ENCODE data around the gene PGM5. TPM values are rescaled to one million over a fixed set of nuclear protein-coding genes. Genes with fewer than 3 reads are reported as not detected.
"Not testable (repeated sequence)": the region's sequence is repeated elsewhere in the genome, so short reads cannot be mapped to it uniquely, and the experiment has no call there.

Gene PGM5
- total RNA-seq, 1 experiment from 2014 or later = 1.1 TPM

DNA sequence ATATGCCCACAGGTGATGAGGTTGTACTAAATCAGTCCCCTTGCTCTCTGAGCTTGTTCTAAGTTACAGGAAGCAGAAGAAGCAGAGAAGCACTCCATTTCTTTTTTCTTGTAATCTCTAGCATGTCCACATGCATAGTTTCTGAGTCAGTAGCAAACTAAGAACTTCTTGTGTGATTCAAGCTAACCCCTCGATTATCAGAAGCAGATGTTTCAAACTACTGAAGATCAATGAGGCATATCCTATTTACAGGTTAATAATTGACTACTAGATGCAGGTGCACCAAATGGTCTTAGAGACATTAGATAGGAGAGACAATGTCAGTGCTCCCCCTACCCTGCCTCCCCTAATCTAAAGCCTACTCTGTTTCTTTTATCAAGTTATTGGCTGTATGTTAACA, 21.3 kb downstream of the PGM5 start:
- not testable (repeated sequence) for DNase-seq (ENCODE audit: low read depth)

DNA sequence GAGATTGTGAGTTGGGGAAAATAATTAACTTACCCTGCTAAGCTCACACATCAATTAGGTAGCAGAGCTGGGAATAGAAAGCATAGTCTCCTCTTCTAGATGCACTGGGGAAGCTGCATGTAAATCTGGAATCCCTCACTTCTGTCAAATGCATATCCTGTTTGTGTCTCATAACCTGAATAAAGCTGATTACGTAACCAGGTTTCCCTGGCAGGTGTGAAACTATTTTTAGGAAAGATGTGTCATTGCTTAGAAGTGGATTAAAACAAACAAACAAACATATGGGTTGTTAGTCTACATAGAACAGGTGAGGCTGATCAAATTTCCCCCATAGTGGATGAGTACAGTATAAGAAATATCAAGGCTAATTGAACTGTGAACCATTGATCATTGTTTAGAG, 27.5 kb downstream of the PGM5 start:
- DNase-seq (ENCODE audit: low read depth) = not testable (repeated sequence)

DNA sequence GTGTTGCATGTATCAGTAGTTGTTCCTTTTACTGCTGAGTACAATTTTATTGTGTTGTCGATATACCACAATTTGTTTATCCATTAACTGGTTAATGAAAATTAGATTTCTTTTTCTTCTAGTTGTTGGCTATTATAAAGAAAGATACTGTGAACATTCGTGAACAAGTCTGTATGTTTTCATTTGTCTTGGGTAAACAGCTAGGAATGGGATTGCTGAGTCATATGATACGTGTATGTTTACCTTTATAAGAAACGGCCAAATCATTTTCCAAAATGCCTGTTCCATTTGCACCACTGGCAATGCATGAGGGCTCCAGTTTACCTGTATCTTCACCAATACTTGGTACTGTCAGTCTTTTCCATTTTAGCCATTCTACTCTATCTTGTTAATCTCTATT, 33.1 kb downstream of the PGM5 start:
- DNase-seq (ENCODE audit: low read depth) = not testable (repeated sequence)

DNA sequence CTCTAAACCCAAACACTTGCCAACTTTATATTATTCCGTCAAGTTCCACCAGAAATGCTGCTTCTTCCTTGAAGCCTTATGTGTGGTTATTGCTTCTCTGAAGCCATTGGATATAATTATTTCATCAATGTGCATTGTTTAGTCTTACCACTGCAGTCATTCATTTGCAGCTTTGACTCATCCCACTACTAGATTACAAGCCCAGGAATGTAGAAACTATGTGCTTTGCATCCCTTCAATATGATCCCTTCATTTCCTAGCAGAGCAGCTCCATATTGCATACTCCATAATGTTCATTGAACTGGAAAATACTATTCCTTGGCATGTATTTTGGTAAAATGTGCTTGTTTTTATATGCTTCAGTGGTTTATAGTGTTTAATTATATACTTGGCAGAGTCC, 34.3 kb downstream of the PGM5 start:
- not testable (repeated sequence) for DNase-seq (ENCODE audit: low read depth)

DNA sequence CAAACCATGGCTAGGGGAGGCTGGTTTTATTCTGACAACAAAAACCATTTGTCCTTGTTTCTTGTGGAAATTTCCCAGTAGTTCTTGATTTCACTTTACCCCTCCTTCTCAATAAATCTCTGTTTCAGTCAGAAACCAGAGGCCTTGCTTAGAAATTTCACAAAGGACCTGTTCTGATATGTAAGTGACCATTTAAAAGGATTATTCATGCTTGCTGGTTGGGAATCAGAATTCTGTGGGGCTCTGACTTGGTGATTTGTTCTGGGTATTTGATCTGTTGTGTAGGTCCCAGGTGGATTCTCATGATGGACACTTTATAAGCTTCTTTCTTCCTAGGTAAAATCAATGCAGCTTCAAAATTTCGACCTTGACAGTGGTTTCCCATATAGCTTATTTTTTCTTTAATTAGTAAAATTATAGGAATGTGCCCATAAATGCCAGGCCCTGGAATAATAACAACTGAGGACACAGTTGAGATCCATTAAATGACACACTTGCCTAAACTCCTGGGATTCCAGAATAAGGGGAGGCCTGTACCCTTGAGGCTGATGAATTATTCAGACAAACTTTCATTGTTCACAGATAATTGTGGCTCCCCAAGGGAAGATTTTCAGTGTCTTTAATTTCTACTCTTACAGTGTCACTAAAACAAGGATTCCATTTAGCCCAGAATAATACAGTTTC, 40.1 kb downstream of the PGM5 start:
- not testable (repeated sequence) for DNase-seq (ENCODE audit: low read depth)

DNA sequence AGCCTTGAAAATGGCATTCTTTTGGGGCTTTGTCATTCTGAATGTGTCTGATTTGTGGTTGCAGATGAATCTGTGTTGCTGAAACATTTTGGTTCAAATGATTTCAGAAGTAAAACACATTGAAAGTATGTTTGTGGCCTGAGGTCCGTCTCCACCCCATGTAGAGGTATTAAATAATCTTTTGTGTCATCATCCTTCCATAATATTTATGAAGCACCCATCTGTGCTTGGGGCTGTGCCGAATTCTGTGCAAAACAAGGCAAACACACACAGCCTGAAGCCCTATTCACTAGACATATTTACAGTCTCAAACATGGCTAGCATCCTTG, 40.6 kb downstream of the PGM5 start:
- peak; percentile 80 for DNase-seq (ENCODE audit: low read depth)

DNA sequence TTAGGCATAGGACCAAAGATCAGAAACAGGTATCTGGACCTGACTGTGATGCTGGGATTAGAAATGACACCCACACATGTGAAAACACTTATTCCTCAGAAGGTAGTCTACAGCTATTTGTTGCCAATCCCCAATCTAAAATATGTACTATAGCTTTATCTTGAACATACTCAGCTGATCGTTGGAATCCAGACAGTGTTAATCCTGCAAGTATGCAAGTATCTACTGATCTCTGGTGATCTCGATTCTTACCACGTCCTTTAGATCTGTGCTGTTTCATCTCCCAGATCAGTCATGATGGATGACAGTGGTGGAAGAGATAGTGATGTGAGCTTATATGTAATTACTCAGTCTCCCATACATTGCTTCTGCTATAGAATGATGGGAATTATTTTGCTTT, 41.4 kb downstream of the PGM5 start:
- not testable (repeated sequence) for DNase-seq (ENCODE audit: low read depth)

DNA sequence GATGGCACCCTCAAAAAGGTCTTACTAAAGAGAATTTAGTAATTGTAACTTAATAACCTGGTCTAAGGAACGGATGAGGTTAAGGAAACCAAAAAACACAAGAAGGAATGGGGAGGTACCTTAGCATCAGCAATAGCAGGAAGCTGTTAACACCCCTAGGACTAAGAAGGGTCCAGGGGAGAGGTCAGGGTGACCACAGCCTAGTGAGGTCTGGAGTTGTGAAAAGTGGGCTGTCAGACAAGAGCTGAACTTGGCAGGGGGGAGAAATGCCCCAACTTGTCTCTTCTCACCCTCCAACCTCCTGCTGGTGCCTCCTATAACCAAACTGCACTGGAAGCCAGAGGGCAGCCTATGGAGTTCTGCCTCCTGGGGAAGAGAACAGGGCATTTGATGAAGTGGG, 41.9 kb downstream of the PGM5 start:
- DNase-seq (ENCODE audit: low read depth) = not testable (repeated sequence)

DNA sequence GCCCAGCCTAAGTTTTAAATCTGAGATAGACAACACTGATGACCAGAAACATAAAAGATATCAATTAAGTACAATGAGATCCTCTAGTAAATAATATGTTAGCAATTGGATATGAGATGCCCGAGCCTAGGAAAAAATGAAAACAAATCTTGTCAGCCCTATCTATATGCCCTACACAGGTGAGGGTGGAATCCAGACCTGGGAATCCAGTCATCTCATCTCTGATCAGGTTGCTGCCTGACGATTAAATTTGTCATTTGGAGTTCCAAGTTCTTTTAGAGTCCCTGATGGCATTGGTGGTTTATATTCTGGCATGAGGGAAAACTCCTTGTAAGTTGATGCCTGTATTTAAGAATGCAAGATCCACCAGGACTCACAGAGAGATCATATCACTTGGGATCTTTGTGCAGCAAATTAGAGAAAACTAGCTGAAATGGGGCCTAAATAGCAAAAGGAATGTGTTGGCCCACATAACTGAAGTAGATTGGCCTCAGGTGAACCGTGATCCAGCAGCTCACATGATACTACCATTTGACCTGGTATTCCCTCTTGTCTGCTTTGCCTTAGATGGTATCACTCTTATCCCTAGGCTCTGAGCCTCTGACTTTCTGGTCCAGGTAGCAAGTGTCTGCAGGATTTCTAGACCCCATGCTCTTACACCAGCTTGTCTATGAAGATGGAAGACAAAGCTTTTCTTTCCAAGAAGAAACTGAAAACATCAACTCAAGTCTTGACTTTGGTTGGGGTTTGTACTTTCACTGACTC, 48.2 kb downstream of the PGM5 start:
- DNase-seq (ENCODE audit: low read depth) = not testable (repeated sequence)

DNA sequence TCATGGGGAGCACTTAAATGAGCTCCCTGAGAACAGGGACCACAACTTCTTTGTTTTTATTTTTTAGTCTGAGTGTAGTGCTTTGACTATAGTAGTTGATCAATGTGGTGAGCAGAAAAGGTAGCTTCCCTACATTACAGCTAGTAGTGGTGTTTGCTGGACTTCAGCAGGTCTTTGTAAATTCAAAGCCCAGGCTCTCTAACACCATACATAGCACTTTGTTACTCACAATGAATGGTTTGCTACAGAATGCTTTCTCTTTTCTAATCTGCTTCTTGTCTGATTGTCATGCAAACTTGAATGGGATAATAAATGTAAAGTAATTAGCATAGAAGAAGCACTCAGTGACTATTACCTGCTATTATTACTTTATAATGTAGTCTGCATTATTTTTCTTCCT, 55.5 kb downstream of the PGM5 start:
- not testable (repeated sequence) for DNase-seq (ENCODE audit: low read depth)

DNA sequence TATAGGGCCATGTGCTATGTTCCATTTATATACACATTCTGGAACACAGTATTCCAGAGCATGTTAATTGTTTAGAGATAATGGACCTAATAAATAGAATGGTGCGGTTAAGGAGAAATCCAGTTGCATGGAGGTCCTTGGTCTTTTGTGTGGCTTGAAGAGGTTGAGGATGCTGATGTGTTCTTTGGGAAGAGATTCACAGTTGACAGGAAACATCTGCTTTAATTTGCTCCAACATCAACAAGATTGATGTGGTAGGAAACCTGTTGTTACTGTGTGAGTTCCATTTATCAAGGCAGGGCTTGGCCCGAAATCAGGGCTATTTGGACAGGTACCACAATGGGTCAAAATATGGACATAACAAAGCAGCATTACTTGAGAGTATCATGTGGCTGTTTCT, 56.3 kb downstream of the PGM5 start:
- DNase-seq (ENCODE audit: low read depth) = not testable (repeated sequence)

DNA sequence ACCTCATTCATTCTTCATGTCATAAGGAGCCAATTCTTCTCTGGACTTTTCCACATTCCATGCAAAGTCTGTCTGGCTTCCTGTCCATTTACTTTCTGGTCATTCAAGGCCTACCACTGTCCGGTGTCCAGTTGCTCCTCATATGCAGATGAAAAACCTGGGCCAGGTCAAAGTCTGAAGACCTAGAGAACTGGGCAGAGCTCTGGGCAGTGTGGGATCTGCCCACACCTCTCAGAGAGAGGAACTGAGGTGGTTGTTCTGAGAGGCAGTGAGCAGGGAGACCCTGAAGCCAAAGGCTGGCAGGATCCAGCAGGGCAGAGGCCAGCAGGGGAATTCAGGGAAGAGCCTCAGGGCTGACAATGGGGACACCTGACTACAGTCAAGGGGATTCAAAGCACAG, 58.7 kb downstream of the PGM5 start:
- DNase-seq (ENCODE audit: low read depth) = not testable (repeated sequence)

DNA sequence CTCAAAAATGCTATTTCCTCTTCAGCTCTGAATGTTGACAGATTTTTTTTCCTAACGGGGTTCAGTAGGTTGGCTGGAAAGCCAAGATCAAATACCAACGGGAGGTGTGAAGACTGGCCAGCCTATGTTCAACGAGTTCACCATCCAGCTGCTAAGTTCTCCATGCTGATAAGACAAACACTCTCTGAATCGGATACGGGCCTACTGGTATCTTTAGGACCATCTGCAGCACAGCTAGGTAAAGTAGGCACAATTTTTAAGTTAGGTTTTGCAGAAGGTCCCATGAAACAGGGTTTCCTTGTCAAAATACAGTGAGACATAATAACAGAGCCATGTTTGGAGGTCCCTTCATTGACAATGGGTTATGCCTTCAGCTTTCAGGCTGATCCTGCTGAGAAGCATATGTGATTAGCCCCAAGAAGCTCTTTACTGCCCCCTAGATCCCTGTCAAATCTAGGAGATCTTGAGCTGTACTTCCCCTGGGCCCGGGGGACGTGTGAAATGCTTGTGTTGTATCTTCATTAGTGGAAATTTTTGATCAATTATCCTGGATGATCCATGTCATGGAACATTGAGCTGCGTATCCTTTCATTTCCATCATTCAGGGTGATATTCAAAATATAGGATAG, 60.6 kb downstream of the PGM5 start:
- no peak for DNase-seq (ENCODE audit: low read depth)

DNA sequence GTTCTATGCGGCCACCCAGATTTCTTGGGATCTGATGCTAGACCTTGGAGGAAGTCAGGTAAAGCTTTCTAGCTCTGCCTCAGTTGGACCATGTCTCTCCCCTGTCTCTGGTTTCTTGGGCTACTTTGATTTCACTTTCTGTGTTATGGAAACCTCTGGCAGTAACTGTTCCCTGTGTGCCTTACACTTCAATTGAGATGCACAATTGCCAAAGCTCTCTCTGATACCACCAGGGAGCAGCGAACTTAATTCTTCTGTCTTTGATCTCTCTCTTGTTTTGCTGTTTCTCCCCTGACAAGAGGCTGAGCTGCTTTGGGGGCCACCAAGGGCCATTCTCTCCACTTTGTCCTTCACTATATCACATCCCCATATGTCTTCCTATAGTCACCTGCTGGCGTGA, 61.4 kb downstream of the PGM5 start:
- no peak for DNase-seq (ENCODE audit: low read depth)

DNA sequence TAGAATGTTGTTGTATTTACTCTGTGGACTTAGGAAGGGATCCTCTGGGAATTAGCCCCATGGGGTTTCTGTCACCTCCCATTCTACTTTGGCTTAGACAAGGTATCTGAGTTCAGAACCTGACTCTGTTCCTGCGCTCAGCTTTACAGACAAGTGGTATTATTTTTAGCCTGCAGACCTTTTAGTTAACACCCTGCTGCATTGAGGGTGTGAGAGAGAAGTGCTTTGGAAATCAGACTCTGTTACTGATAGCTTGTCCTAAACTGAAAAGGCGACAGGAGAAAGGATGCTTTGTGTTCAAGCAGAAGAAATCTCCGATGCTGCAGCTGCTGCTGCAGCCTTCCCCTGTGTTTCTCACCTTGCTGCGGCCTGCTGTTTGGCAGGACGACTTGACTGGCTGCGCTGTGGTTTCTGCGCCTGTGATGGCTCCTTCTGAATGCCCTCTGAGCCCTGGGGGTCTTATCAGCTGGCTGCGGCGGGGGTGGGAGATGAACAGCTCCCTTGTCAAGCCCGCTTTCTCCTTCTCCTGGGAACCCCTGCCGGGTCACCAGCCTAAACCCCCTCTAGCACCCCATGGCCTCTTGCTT, 61.9 kb downstream of the PGM5 start:
- no peak for DNase-seq (ENCODE audit: low read depth)

DNA sequence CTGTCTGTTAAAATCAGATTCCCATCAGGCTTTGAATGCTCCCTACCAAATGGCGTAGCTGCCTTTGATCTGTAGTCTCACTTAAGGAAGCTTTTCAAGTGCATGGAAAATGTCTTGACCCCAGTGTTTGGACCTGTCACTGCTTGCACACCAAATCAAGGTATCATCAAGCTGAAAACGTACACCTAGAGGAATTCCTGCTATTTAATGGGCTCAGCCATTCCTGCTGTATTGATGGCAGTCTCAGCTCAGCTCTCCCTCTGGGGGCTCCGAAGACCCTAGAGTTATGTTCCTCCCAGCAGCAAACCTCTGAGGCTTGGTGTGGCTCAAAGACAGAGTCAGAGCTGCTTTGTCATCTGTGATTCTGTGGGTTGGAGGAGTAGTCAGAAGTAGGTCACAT, 63.5 kb downstream of the PGM5 start:
- no peak for DNase-seq (ENCODE audit: low read depth)

DNA sequence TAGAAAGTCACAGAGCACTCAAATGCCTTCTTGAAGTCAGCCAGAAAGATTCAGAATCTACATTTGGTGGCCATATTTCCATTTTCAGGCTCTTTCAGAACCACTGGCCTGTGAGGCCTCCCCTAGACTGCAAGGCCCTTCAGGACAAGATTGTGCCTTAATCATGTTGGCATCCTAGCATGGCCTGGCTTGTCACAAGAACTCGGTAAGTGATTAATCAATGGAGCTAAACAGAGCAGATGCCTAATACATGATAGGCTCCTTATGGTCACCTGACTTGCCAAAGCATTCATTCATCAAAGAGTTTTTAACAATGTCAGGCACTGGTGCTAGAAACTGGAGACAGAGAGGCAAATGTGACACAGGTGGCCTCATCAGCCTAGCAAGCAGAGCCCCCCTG, 70.3 kb downstream of the PGM5 start:
- DNase-seq (ENCODE audit: low read depth) = no peak

DNA sequence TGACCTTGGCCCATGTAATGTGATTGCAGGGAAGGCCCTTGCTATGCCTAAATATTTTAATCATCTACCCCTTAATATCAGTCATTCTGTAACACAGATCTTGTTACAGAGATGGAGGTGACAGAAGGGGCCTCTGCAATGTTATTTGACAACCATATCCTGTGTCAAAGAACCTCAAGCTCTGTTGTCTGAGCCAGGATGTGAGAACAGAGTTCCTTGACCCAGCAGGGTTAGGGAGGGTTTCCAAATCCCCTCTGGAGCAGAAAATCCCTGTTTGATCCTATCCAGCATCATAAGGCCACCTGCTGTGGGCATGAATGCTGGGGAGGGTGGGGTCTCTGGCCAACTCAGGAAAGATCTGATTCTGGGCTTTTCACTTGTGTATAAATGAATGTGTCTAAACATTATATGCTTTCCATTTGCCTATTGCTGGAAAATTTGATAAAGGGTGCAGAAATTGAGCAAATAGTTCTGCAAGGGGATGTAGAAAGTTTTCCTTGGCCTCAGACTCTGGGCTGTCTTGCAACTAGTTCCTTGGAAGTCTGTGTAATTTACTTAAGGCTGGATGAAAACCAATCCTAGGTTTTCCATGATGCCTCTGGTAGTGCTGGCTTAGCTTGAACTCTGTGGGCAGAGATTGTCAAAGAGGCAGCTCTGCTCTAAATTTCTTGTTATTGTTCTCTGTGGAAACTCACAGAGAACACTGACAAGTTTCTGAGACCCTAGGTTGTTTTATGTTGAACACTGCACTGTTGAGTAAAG, 71.0 kb downstream of the PGM5 start:
- DNase-seq (ENCODE audit: low read depth) = no peak

DNA sequence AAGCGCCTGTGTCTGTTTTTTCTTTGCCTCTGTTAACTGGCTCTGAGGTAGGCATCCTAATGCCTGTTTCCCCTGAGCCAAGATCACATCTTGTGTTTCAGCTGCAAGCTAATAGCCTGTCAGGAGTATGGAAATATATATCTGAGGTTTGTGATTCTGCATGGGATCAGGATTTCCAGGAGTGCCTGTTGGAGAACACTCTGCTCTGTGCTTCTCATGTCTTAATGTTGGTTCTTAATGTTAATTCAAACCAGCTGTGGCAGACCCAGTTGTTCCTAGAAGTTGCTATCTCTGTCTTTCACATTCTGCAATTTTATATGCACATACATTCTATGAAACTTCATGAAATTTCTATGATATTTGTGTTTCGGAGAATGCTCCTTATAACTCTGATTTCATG, 72.1 kb downstream of the PGM5 start:
- no peak for DNase-seq (ENCODE audit: low read depth)

DNA sequence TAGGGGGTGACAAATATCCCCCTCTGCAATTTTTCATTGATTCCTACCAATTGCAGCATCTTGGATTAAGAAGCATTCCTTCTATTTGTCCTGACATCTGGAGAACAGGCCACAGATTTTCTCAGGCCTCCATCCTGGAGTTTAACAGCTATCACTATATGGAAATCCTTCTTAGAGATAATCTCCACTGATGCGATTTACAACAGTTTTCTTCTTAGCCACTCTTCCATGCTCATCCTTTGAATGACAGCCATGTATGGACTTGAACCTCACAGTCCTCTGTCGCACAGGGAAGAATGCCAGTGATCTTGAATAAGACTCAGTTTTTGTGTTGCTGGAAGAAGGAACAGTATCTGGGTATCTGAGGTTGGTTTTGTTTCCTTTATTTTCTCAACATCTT, 73.2 kb downstream of the PGM5 start:
- DNase-seq (ENCODE audit: low read depth) = no peak

DNA sequence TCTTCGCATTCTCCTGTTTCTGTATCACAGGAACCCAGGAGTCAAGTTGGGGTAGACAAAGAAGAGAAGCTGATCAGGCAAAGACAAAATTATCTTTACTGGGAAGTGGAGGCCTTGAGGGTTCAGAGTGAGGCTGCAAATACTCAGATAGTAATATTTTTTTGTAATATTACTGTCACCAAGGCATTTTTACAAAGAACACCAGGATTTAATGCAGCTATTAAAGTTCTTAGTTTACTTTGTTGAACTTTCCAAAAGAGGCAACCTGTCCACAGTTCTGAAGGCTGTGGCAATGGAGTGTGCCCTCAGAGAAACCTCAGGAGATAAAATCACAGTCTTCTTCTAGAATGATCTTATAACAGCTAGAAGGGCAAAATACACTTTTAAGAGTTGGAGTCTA, 74.9 kb downstream of the PGM5 start:
- DNase-seq (ENCODE audit: low read depth) = no peak

DNA sequence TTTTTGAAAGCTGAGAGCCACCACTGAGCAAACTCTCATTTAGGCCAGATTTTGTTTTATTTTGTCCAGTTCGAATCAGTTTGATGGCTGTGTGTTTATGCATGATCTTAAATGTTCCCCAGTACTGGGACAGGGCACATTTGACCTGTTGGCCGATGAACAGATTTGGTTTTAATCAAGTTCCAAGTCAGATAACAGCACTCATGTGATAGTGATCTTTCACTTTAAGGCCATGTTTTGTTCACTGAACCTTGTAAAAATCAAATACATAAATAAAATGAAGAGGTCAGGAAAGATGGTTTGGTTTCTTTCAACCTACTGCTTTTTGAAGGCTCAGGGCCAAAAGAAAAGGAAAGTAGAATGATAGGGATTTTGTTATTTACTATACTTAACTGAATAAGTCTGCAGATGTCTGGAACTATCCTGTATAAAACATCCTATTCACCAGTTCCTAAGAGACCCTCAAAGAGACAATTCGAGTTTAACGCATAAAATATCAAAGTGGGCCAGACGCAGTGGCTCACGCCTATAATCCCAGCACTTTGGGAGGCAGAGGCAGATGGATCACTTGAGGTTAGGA, 77.2 kb downstream of the PGM5 start:
- DNase-seq (ENCODE audit: low read depth) = no peak

All from M059J (cell line).